Esophagus muscularis mucosa (tissue), 3 donors: ENCODE results near the gene CTDP1.

Experiments used
- EP300 ChIP-seq: sonication (generic); formaldehyde crosslinking; IDR thresholded peaks from one replicate; pipeline ENCODE4 v1.6.1; 2017; ENCODE audit warnings: antibody characterized with exemption
- TF ChIP-seq, protein P1 (sequence below), 3 experiments: fragments of 200-600 bp in 2 of 3; fragments of 450-650 bp in 1 of 3; sonication (generic) in 2 of 3; IDR thresholded peaks; one replicate each; pipeline ENCODE4 v1.5.1; 2017 to 2019; ENCODE audit warnings: antibody characterized with exemption in 3 of 3, mild to moderate bottlenecking in 2 of 3, moderate library complexity in 1 of 3

DNA sequence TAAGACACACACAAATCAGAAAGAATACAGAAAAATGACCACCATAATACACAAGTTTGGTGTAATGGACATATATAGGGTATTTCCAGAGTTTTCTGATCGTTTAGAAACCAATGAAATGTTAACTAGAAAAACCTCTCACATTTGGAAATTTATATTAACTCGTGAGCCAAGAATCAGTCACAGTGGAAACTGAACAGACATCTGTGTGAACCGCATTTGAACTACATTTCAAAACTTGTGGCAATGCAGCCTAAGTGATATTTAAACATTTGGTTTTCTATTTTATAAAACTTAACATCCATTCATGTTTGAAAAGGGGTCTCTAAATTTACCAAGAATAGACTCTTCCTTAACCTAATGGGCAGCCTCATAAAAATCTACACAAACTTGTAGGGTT is 89.1 kb downstream of the CTDP1 start:
- no peak for TF ChIP-seq EP300
- TF ChIP-seq, protein P1, sequence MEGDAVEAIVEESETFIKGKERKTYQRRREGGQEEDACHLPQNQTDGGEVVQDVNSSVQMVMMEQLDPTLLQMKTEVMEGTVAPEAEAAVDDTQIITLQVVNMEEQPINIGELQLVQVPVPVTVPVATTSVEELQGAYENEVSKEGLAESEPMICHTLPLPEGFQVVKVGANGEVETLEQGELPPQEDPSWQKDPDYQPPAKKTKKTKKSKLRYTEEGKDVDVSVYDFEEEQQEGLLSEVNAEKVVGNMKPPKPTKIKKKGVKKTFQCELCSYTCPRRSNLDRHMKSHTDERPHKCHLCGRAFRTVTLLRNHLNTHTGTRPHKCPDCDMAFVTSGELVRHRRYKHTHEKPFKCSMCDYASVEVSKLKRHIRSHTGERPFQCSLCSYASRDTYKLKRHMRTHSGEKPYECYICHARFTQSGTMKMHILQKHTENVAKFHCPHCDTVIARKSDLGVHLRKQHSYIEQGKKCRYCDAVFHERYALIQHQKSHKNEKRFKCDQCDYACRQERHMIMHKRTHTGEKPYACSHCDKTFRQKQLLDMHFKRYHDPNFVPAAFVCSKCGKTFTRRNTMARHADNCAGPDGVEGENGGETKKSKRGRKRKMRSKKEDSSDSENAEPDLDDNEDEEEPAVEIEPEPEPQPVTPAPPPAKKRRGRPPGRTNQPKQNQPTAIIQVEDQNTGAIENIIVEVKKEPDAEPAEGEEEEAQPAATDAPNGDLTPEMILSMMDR (IDR thresholded peaks at IDR 0.05) = no peak
